OCI-LY3 (cell line): Measurements from ENCODE around the gene CALY.

ENCODE experiments used
- CTCF ChIP-seq: fragments of 200-600, 300-600 bp; sonication (generic); IDR thresholded peaks from 2 replicates; pipeline ENCODE4 v1.5.1; 2014; ENCODE audit warnings: antibody characterized with exemption, low read length, low read depth
- EZH2phosphoT487 ChIP-seq: fragments of 200-600 bp; shearing (Covaris generic); IDR thresholded peaks from 2 replicates; pipeline ENCODE4 v1.6.1; 2018; ENCODE audit warnings: antibody characterized with exemption, mixed run types, low read depth

GRCh38 chr10:133375357-133376115 is 38.8 kb upstream of the CALY start:
- TF ChIP-seq CTCF = no peak
- no peak for TF ChIP-seq EZH2phosphoT487
